Left ventricle myocardium inferior (tissue), 1 donor: ENCODE measurements around the gene TSPAN14. TPM values are rescaled to one million over a fixed set of nuclear protein-coding genes. Genes with fewer than 3 reads are reported as not detected.

Source experiments
- DNase-seq: peaks from one replicate; pipeline ENCODE4 v3.0.0-alpha.2; 2020
- H3K27ac ChIP-seq: fragments of 200-600 bp; replicated peaks from 2 replicates; pipeline ENCODE4 v1.8.0; 2021
- H3K27me3 ChIP-seq: fragments of 200-600 bp; 2 replicates; pipeline ENCODE4 v1.8.0; 2021; ENCODE audit warnings: low read depth
- H3K36me3 ChIP-seq: fragments of 200-600 bp; 2 replicates; pipeline ENCODE4 v1.8.0; 2021
- H3K4me1 ChIP-seq: fragments of 200-600 bp; 2 replicates; pipeline ENCODE4 v1.8.0; 2021
- H3K4me3 ChIP-seq: fragments of 200-600 bp; 2 replicates; pipeline ENCODE4 v1.8.0; 2021; ENCODE audit warnings: mild to moderate bottlenecking, moderate library complexity
- H3K9me3 ChIP-seq: fragments of 200-600 bp; replicated peaks from 2 replicates; pipeline ENCODE4 v1.8.0; 2021
- intact Hi-C: fragments of 100-400 bp; cut with micrococcal nuclease; formaldehyde crosslinking; loops from one replicate; pipeline ENCODE4 v1.11.0; 2022
- total RNA-seq: library from RNA; stranded (reverse); fragmentation: NEBNext Ultra II Directional; extraction: Animal tissue kit (Norgen Biotek cat#: 25700); gene quantifications from one replicate; pipeline ENCODE4 v1.2.1, GENCODE V29; 2021
- TF ChIP-seq, protein P1 (sequence below): fragments of 200-600 bp; IDR thresholded peaks from 2 replicates; pipeline ENCODE4 v1.8.0; 2021; ENCODE audit warnings: antibody characterized with exemption, mild to moderate bottlenecking, borderline replicate concordance
- donor health status: DM: no; HTN: yes; CAD: no; lungs with severe emphysema.

The TSPAN14 gene
- total RNA-seq, 1 donor from 2014 or later: 33.4 TPM

DNA sequence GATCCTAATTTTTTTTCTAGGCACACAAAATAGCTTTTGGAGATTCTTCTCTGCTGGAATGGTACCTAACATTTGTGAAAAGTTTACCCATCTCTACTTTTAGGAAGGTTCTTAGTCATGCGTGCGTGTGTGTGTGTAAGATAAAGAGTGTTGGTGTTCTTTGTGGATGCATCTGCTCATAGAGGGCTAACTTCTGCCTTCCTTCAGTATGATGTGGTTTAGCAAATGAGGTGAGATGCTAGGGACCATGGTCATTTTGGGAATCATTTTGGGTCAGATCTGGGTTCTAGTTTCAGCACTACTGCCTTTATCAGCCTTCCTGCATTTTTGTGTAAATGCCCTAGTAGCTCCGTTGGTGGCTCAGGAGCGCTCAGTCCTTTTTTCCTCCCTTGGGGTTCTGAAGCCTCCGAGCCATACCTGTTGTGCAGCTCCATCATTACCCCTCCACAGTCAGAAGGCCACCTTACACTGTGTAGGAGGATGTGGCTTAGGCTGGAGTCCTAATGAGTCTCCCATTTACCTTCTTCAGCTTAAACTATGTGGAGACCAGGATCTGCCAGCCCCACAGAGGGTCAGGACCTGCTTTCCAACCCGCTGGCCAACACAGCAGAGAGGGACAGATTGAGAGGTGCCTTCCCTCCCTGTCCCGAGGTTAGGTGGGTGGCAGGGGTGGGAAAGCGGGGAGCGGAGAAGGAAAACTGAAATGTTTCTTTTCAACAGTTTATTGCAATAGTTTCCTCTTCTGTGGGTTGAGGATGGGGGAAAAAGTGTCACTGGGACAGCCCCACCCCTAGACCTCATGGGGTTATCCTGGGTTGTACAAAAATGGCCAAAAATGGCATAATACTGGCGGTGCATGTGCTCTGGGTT is 31.2 kb downstream of the TSPAN14 start:
- Histone ChIP-seq H3K27me3 (no peaks in the 10 kb centered on the region), H3K36me3 (peaks cover 15% of the 10 kb centered on the region), H3K4me3 (no peak overlapping the region), H3K27ac (peak overlapping the region; percentile 58), H3K4me1 (peaks cover 83% of the 10 kb centered on the region), H3K9me3 (no peaks in the 10 kb centered on the region)
- TF ChIP-seq, protein P1, sequence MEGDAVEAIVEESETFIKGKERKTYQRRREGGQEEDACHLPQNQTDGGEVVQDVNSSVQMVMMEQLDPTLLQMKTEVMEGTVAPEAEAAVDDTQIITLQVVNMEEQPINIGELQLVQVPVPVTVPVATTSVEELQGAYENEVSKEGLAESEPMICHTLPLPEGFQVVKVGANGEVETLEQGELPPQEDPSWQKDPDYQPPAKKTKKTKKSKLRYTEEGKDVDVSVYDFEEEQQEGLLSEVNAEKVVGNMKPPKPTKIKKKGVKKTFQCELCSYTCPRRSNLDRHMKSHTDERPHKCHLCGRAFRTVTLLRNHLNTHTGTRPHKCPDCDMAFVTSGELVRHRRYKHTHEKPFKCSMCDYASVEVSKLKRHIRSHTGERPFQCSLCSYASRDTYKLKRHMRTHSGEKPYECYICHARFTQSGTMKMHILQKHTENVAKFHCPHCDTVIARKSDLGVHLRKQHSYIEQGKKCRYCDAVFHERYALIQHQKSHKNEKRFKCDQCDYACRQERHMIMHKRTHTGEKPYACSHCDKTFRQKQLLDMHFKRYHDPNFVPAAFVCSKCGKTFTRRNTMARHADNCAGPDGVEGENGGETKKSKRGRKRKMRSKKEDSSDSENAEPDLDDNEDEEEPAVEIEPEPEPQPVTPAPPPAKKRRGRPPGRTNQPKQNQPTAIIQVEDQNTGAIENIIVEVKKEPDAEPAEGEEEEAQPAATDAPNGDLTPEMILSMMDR: no peak
- DNase-seq: no peak
- intact Hi-C loops: no loop called here

DNA sequence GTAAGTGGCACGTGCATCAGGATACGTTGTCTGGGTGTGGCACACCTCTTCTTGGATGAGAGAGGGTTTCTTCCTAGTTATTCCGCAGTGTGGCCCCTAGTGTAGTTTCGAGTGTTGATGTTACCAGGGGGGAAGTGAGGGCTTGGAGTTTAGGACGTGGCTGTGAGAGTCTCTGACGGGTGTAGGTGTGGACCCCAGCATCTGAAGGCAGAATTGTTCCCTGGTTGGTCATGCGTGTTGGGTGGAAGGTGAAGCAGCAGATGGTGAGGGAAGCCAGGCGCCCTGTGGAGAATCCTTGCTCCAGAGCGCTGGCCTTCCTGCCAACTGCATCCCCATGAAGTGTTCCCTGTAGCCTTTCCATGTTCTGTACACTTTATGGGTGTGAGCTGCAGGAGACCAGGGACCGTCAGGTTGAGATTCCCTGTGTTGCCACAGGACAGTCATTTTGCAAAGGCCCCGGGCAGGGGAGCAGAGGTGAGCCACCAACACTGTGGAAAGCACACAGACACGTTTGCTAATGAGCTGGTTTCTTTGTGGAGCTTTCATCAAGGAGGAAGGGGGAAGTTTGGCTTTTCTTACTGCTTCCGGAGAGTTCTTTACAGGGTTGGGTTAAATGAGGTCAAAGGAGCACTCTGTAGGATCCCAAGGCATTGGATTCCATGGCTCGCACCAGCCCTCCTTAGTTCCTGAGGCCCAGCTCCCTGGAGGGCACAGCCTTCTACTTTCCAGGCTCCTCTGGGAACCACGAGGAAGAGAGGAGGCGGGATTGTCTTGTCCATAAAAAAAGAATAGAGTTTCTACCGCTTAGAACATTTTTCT is 32.0 kb downstream of the TSPAN14 start:
- intact Hi-C loops: no loop called here
- TF ChIP-seq, protein P1: no peak
- no peak for DNase-seq
- H3K27me3 ChIP-seq: no peaks in the 10 kb centered on the region
- peaks cover 24% of the 10 kb centered on the region for H3K36me3 ChIP-seq
- H3K27ac ChIP-seq: peak overlapping the region; percentile 58
- no peaks in the 10 kb centered on the region for H3K9me3 ChIP-seq
- peaks cover 88% of the 10 kb centered on the region for H3K4me1 ChIP-seq
- H3K4me3 ChIP-seq: no peak overlapping the region

DNA sequence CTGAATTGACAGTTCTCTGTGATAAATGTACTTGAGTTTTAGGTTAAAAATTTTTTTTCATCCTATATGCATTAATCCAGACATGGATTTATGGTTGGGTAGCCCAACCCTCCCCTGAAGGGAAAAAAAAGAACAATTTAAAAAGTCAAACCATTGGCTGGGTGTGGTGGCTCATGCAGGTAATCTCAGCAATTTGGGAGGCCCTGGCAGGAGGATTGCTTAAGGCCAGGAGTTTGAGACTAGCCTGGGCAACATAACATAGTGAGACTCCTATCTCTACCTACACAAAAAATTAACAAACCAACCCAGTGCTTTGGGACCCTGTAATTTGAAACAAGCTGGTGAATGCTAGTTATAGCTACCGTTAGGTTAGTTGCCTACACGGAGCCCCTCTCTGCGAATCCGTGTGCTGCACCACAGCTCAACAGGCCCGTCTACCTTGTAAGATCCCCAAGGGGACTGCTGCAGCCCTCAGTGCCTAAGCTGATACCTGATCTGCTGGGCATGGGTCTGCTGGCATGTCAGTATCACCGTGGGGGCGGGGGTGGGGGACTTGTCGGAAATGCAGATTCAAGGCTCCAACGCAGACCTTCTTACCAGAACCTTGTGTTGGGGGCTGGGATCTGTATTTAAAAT is 32.8 kb downstream of the TSPAN14 start:
- H3K4me1 ChIP-seq: peaks cover 88% of the 10 kb centered on the region
- H3K4me3 ChIP-seq: no peak overlapping the region
- DNase-seq: no peak
- intact Hi-C loops: no loop called here
- no peaks in the 10 kb centered on the region for H3K27me3 ChIP-seq
- peaks cover 31% of the 10 kb centered on the region for H3K36me3 ChIP-seq
- no peaks in the 10 kb centered on the region for H3K9me3 ChIP-seq
- peak overlapping the region; percentile 58 for H3K27ac ChIP-seq
- TF ChIP-seq, protein P1: no peak

GRCh38 chr10:80487421-80487785 is 33.3 kb downstream of the TSPAN14 start:
- Histone ChIP-seq H3K27me3 (no peaks in the 10 kb centered on the region), H3K36me3 (peaks cover 36% of the 10 kb centered on the region), H3K9me3 (no peaks in the 10 kb centered on the region), H3K27ac (peak overlapping the region; percentile 58), H3K4me3 (peak overlapping the region; percentile 12), H3K4me1 (peaks cover 89% of the 10 kb centered on the region)
- DNase-seq: no peak
- TF ChIP-seq, protein P1: no peak
- intact Hi-C loops: no loop called here

DNA sequence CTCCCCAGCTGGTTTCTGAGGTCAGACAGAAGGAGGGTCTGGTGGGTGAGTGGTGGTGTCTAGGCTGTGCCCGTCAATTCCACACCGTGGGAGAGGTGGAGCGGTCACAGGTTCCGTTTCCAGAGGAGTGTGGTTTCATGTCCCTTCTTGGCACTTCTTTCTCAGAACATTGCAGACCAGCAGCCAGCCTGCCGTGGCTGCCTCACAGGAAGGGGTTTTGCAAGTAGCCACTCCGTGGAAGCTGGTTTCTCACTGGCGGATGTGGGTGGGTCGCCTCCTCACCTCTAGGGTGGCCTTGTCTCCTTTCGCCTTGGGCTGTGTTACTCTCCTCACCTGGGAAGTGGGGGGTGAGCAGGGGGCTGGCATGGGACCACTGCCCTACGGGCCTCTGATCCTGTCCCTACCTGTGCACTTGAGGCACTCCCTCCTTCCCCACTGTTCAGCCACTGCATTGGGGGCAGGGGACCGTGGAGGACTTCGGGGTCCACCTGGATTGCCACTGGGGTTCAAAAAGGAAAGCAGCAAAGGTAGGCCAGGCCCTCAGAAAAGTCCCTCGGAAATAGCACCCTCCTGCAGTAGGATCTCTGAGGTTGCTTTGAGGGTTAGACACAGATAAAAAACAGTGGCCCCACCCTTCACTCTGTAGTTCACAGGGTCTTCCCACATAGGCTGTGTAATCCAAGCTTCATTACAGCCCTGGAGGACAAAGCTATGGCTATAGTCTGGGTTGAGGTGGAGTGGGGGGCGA is 33.9 kb downstream of the TSPAN14 start:
- Histone ChIP-seq H3K36me3 (peaks cover 36% of the 10 kb centered on the region), H3K4me3 (peak overlapping the region; percentile 12), H3K27me3 (no peaks in the 10 kb centered on the region), H3K9me3 (no peaks in the 10 kb centered on the region), H3K27ac (peak overlapping the region; percentile 58), H3K4me1 (peaks cover 92% of the 10 kb centered on the region)
- TF ChIP-seq, protein P1: no peak
- DNase-seq: peak; percentile 39
- intact Hi-C loops: no loop called here
